K562 (cell line): ENCODE measurements around the gene CPT1A. TPM values are rescaled to one million over a fixed set of nuclear protein-coding genes. Genes with fewer than 3 reads are reported as not detected.
A peak's percentile ranks its signal among the peaks of the same experiment; 100 is the strongest.

ENCODE experiments used
- ATAC-seq: fragments of 200-7000 bp; cut with Tn5 transposase; 3 replicates; pipeline ENCODE4 v1.9.1; 2020; ENCODE audit warnings: moderate library complexity
- BruUV-seq: library from RNA; stranded (reverse); fragments of 400-500 nt; replicated peaks from 2 replicates; lab custom pipeline; 2021; lab: Mats Ljungman, UMichigan
- CTCF ChIA-PET: fragments of 300-600 bp; formaldehyde crosslinking; extraction: SDS; loops from one replicate; lab custom pipeline; 2021; ENCODE audit warnings: low intra/inter-chr PET ratio; lab: Yijun Ruan, JAX
- POLR2A ChIA-PET: fragments of 300-600, 350-650 bp; sonication (Branson Sonifier 250); formaldehyde crosslinking; extraction: SDS; loops from one replicate; lab custom pipeline; 2021; ENCODE audit warnings: antibody characterized with exemption, inconsistent platforms; lab: Yijun Ruan, JAX
- DNase-seq, 4 experiments: peaks; one replicate each; pipeline versions ENCODE4 v3.0.0 to v3.0.0-alpha.2; 2011 to 2018; ENCODE audit warnings: low spot score in 3 of 4, mixed read lengths in 3 of 4; ENCODE audit errors: extremely low read depth in 1 of 4
- FAIRE-seq: peaks from 2 replicates; lab custom pipeline; 2011; peaks lifted over from hg19 to GRCh38; lab: Jason Lieb, UNC
- H2AFZ ChIP-seq: 2 replicates; pipeline ENCODE4 v1.6.0; 2011; ENCODE audit warnings: low read depth, low read length, control low read depth, inconsistent platforms
- H3K27ac ChIP-seq: fragments of 200-600 bp; 3 replicates; pipeline ENCODE4 v1.8.0; 2011; ENCODE audit warnings: low read depth, mild to moderate bottlenecking, control low read depth, inconsistent platforms, low read length, moderate library complexity, mixed read lengths; ENCODE audit errors: extremely low read depth
- H3K27me3 ChIP-seq, 2 experiments: fragments of 300-600 bp in 1 of 2; 2 replicates in 1 of 2; 3 replicates in 1 of 2; pipeline versions ENCODE4 v1.6.0 to v1.8.0; 2011; ENCODE audit warnings: inconsistent platforms in 2 of 2, low read length in 2 of 2, mild to moderate bottlenecking in 1 of 2, mixed read lengths in 1 of 2, moderate library complexity in 1 of 2; ENCODE audit not compliant: control insufficient read depth in 2 of 2, insufficient read depth in 2 of 2
- H3K36me3 ChIP-seq: fragments of 300-600 bp; 3 replicates; pipeline ENCODE4 v1.8.0; 2011; ENCODE audit warnings: mild to moderate bottlenecking, low read length, inconsistent platforms; ENCODE audit not compliant: control insufficient read depth, insufficient read depth
- H3K4me1 ChIP-seq, 2 experiments: fragments of 200-600 bp in 1 of 2; replicated peaks in 1 of 2; 2 replicates in 1 of 2; 3 replicates in 1 of 2; pipeline versions ENCODE4 v1.5.1 to v1.8.0; 2011; ENCODE audit warnings: inconsistent platforms in 2 of 2, low read length in 2 of 2, mild to moderate bottlenecking in 1 of 2, mixed read lengths in 1 of 2, moderate library complexity in 1 of 2; ENCODE audit not compliant: control insufficient read depth in 2 of 2, insufficient read depth in 2 of 2
- H3K4me2 ChIP-seq: 2 replicates; pipeline ENCODE4 v1.6.1; 2011; ENCODE audit warnings: low read length, control low read depth, inconsistent platforms, mixed read lengths; ENCODE audit not compliant: insufficient read depth
- H3K4me3 ChIP-seq: fragments of 200-600 bp; sonication (generic), shearing (Covaris generic); 2 replicates; pipeline ENCODE4 v1.5.1; 2016; ENCODE audit warnings: control low read depth, inconsistent platforms
- H3K79me2 ChIP-seq: fragments of 200-600 bp; 3 replicates; pipeline ENCODE4 v1.8.0; 2011; ENCODE audit warnings: low read length, inconsistent platforms; ENCODE audit not compliant: control insufficient read depth, insufficient read depth
- H3K9ac ChIP-seq, 2 experiments: 2 replicates each; pipeline versions ENCODE4 v1.6.0 to v1.6.1; 2011; ENCODE audit warnings: low read depth in 2 of 2, low read length in 2 of 2, control low read depth in 1 of 2, inconsistent platforms in 1 of 2, mild to moderate bottlenecking in 1 of 2, mixed read lengths in 1 of 2; ENCODE audit not compliant: insufficient read depth in 1 of 2
- H3K9me1 ChIP-seq: one replicate; pipeline ENCODE4 v1.6.0; 2011; ENCODE audit warnings: inconsistent platforms, mild to moderate bottlenecking, low read length, moderate library complexity; ENCODE audit not compliant: control insufficient read depth, insufficient read depth
- H3K9me3 ChIP-seq: replicated peaks from 2 replicates; pipeline ENCODE4 v1.5.1; 2011; ENCODE audit warnings: low read depth, low read length, inconsistent platforms; ENCODE audit not compliant: control insufficient read depth, insufficient read depth
- H4K20me1 ChIP-seq: replicated peaks from 2 replicates; pipeline ENCODE4 v1.6.1; 2011; ENCODE audit warnings: low read length, inconsistent platforms, mixed read lengths; ENCODE audit not compliant: control insufficient read depth, insufficient read depth
- E2F5 ChIP-seq: sonication (generic); formaldehyde crosslinking; IDR thresholded peaks from 2 replicates; pipeline ENCODE4 v1.8.0; 2022; ENCODE audit warnings: mild to moderate bottlenecking, missing genetic modification reagents
- ILK ChIP-seq: fragments of 450-650 bp; IDR thresholded peaks from 2 replicates; pipeline ENCODE4 v1.6.1; 2016; ENCODE audit warnings: missing genetic modification characterization, low read depth, mild to moderate bottlenecking, missing compliant biosample characterization, moderate library complexity, borderline replicate concordance
- MYNN ChIP-seq, 2 experiments: sonication (generic); formaldehyde crosslinking in 1 of 2; IDR thresholded peaks; 2 replicates each; pipeline versions ENCODE4 v1.5.0 to v1.6.1; 2016 to 2020; ENCODE audit warnings: antibody characterized with exemption in 1 of 2, missing genetic modification reagents in 1 of 2
- TBP ChIP-seq: optimal IDR thresholded peaks from 2 replicates; pipeline ENCODE3; 2011; ENCODE audit warnings: low read depth, low read length, improper control_type of control experiment
- YY1 ChIP-seq, 3 experiments: IDR thresholded peaks; 2 replicates each; pipeline ENCODE4 v1.6.1; 2011; ENCODE audit warnings: low read length in 2 of 3, mild to moderate bottlenecking in 2 of 3, moderate library complexity in 2 of 3, borderline replicate concordance in 1 of 3, control low read depth in 1 of 3, low read depth in 1 of 3; ENCODE audit not compliant: insufficient read depth in 3 of 3, insufficient replicate concordance in 2 of 3, control insufficient read depth in 1 of 3, insufficient read length in 1 of 3; ENCODE audit errors: extremely low read depth in 1 of 3
- ZNF175 ChIP-seq: fragments of 200-800 bp; sonication (Bioruptor generic); IDR thresholded peaks from 2 replicates; pipeline ENCODE4 v1.6.1; 2016; ENCODE audit warnings: low read depth, mild to moderate bottlenecking, missing genetic modification characterization, missing compliant biosample characterization
- ZNF3 ChIP-seq: fragments of 250-450 bp; sonication (Bioruptor Pico); IDR thresholded peaks from 2 replicates; pipeline ENCODE4 v1.5.0; 2021; ENCODE audit warnings: mild to moderate bottlenecking, moderate library complexity
- ZNF592 ChIP-seq: fragments of 450-650 bp; IDR thresholded peaks from 2 replicates; pipeline ENCODE4 v1.6.1; 2017; ENCODE audit warnings: antibody characterized with exemption, mild to moderate bottlenecking
- WGBS: fragments of 100-300 bp; shearing (Covaris generic); methylation state at CpG from one replicate; pipeline ENCODE4 v1.1.6; 2016; ENCODE audit warnings: low coverage, mixed read lengths; ENCODE audit not compliant: insufficient coverage; ENCODE audit errors: missing lambda C conversion rate; 5-methylcytosine and 5-hydroxymethylcytosine counted together
- in situ Hi-C: fragments of 300-500 bp; cut with MboI; formaldehyde crosslinking; loops from 4 replicates; pipeline ENCODE4 v1.15.0; 2018; ENCODE audit warnings: inconsistent platforms, mixed read lengths
- intact Hi-C: fragments of 100-400 bp; cut with micrococcal nuclease; formaldehyde crosslinking; loops from 2 replicates; pipeline ENCODE4 v1.14.2; 2022
- polyA plus RNA-seq, 8 experiments: library from polyadenylated mRNA; depleted of rRNA in 4 of 8; stranded (reverse) in 5 of 8; unstranded in 3 of 8; fragments of >200 nt; fragmentation: Nextera tagmentation in 2 of 8; fragmentation: Illumina TruSeq in 1 of 8; extraction: Ambion mirVana in 2 of 8; extraction: Trizol in 1 of 8; gene quantifications; 2 replicates each; pipeline versions ENCODE4 v1.2.1 to v1.2.3, GENCODE V29; 2011 to 2014; ENCODE audit warnings: inconsistent platforms in 1 of 8, missing spikeins in 1 of 8
- total RNA-seq, 7 experiments: library from RNA; depleted of rRNA in 6 of 7; stranded (reverse); fragments of >200 nt in 6 of 7; fragmentation: Illumina TruSeq in 2 of 7; extraction: Trizol in 2 of 7; gene quantifications; 2 replicates each; pipeline versions ENCODE4 v1.2.1 to v1.2.3, GENCODE V29; 2011 to 2021; ENCODE audit warnings: low replicate concordance in 1 of 7
- TF ChIP-seq, protein P1 (sequence below): sonication (generic); formaldehyde crosslinking; IDR thresholded peaks from 2 replicates; pipeline ENCODE4 v1.8.0; 2023; ENCODE audit warnings: mild to moderate bottlenecking, missing genetic modification reagents

CPT1A gene
- total and polyA plus RNA-seq, 9 of the 15 experiments (the other 6 are each of a cell fraction or from before 2014, with no cell fraction given): 2.6 to 29.1 (median 12.3) TPM

DNA sequence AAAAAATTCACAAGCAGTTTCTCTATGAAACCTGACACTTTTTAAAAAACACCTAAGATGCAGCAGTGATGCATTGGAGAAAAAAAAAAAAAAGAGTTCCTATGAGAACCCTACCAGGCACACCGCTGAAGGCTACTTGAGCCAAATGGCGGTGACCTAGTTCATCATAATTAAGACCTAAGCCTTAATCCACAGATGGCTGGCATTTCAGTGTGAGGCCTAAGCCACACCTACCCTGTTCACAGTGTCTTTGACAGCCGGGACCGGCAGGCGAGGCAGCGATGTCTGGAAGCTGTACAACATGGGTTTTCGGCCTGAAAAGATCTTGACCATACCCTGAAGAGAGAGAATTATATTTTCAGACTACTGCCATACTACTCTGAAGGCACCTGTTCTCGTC, 38.0 kb downstream of the CPT1A start:
- Histone ChIP-seq H3K27me3 (no peaks in the 10 kb centered on the region), H2AFZ (no peak overlapping the region), H3K79me2 (no peaks in the 10 kb centered on the region), H3K9me3 (no peaks in the 10 kb centered on the region), H3K27ac (no peak overlapping the region), H4K20me1 (no peaks in the 10 kb centered on the region), H3K4me1 (peaks cover 0 to 8% of the 10 kb centered on the region in 2 experiments; a peak in 2 of 5 replicates), H3K36me3 (peaks cover 20% of the 10 kb centered on the region; the same call in 2 of the 3 replicates), H3K9ac (no peak overlapping the region), H3K9me1 (no peaks in the 10 kb centered on the region), H3K4me2 (no peak overlapping the region), H3K4me3 (no peak overlapping the region)
- ATAC-seq: no peak
- no peak for TF ChIP-seq MYNN (IDR thresholded peaks at IDR 0.05)
- TF ChIP-seq MYNN (CRISPR knock-in tag; IDR thresholded peaks at IDR 0.05): no peak
- no peak for TF ChIP-seq ZNF3 (CRISPR knock-in tag)
- TF ChIP-seq, protein P1, sequence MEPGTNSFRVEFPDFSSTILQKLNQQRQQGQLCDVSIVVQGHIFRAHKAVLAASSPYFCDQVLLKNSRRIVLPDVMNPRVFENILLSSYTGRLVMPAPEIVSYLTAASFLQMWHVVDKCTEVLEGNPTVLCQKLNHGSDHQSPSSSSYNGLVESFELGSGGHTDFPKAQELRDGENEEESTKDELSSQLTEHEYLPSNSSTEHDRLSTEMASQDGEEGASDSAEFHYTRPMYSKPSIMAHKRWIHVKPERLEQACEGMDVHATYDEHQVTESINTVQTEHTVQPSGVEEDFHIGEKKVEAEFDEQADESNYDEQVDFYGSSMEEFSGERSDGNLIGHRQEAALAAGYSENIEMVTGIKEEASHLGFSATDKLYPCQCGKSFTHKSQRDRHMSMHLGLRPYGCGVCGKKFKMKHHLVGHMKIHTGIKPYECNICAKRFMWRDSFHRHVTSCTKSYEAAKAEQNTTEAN (CRISPR knock-in tag): no peak
- TF ChIP-seq E2F5 (CRISPR knock-in tag): no peak
- TF ChIP-seq ZNF175 (CRISPR knock-in tag): no peak
- TF ChIP-seq ILK (tag): no peak
- TF ChIP-seq YY1 (IDR thresholded peaks at IDR 0.05; ENCODE audit: borderline replicate concordance in 1 of 3, control insufficient read depth in 1 of 3, extremely low read depth in 1 of 3, insufficient read depth in 3 of 3, insufficient read length in 1 of 3, insufficient replicate concordance in 2 of 3, low read depth in 1 of 3, low read length in 2 of 3): no peak
- TF ChIP-seq TBP: peak; percentile 30
- TF ChIP-seq ZNF592: no peak
- WGBS: 86% methylated on average over 8 of the region's 8 CpGs
- intact Hi-C loops (no loop called here), in situ Hi-C loops (no loop called here)
- DNase-seq: no peak
- ChIA-PET CTCF (no interaction called here), POLR2A (no interaction called here)
- no peak for FAIRE-seq
- BruUV-seq: no TSS peak
